ENCODE data around the gene AKNA.

Gene AKNA

GRCh38 chr9:114348906-114349482, 38.8 kb downstream of the AKNA start:
- peak; percentile 99 for DNase-seq (ENCODE audit: low spot score)
- ChIA-PET POLR2A (ENCODE audit: low non-redundant PET) (no interaction called here), CTCF (interaction anchor here (0.6 to 1.0 kb wide), 2 partner anchors 10 to 124 kb away, joined by 3 to 6 read pairs; no protein-coding TSS in a partner anchor)
- peak overlapping the region; percentile 85 for H3K27ac ChIP-seq
- no peak for TF ChIP-seq CTCF (conservative IDR thresholded peaks at IDR 0.05; ENCODE audit: low read depth)

- no peak for DNase-seq (ENCODE audit: low spot score)
- no peak for TF ChIP-seq CTCF (conservative IDR thresholded peaks at IDR 0.05; ENCODE audit: low read depth)
- POLR2A ChIA-PET (ENCODE audit: low non-redundant PET) = no interaction called here
- CTCF ChIA-PET = interaction anchor here (0.6 to 1.0 kb wide), 2 partner anchors 9 to 124 kb away, joined by 3 to 6 read pairs; no protein-coding TSS in a partner anchor
- H3K27ac ChIP-seq = peak overlapping the region; percentile 85
Measured at GRCh38 chr9:114348261-114348905, 39.4 kb downstream of the AKNA start.

- CTCF ChIA-PET = interaction anchor here (0.6 kb wide), 1 partner anchor 329 kb away, joined by 4 read pairs; no protein-coding TSS in a partner anchor
Measured at GRCh38 chr9:114347675-114348074, 40.1 kb downstream of the AKNA start.

GRCh38 chr9:114346146-114346545, 41.6 kb downstream of the AKNA start:
- ChIA-PET POLR2A (ENCODE audit: low non-redundant PET) (no interaction called here), CTCF (interaction anchor here (0.6 kb wide), 1 partner anchor 13 kb away, joined by 3 read pairs; no protein-coding TSS in a partner anchor)
- no peak for TF ChIP-seq CTCF (conservative IDR thresholded peaks at IDR 0.05; ENCODE audit: low read depth)
- DNase-seq (ENCODE audit: low spot score) = no peak
- 0 out of 2 replicates have a peak overlapping the region, but pooled peaks have one; percentile 1 for H3K27ac ChIP-seq

More at GRCh38 chr9:114347675-114348074, 40.1 kb downstream of the AKNA start:
- POLR2A ChIA-PET (ENCODE audit: low non-redundant PET) = no interaction called here
- DNase-seq (ENCODE audit: low spot score) = no peak
- peak overlapping the region; percentile 85 for H3K27ac ChIP-seq
- TF ChIP-seq CTCF (conservative IDR thresholded peaks at IDR 0.05; ENCODE audit: low read depth) = no peak

- DNase-seq (ENCODE audit: low spot score) = no peak
- POLR2A ChIA-PET (ENCODE audit: low non-redundant PET) = no interaction called here
- no peak overlapping the region for H3K27ac ChIP-seq
- CTCF ChIA-PET = interaction anchor here (0.6 kb wide), 1 partner anchor 14 kb away, joined by 3 read pairs; no protein-coding TSS in a partner anchor
- no peak for TF ChIP-seq CTCF (conservative IDR thresholded peaks at IDR 0.05; ENCODE audit: low read depth)
Measured at GRCh38 chr9:114345493-114346065, 42.2 kb downstream of the AKNA start.

- DNase-seq (ENCODE audit: low spot score) = no peak
- ChIA-PET CTCF (interaction anchor here (0.6 kb wide), 1 partner anchor 1344 kb away, joined by 3 read pairs; no protein-coding TSS in a partner anchor), POLR2A (ENCODE audit: low non-redundant PET) (no interaction called here)
- no peak overlapping the region for H3K27ac ChIP-seq
- TF ChIP-seq CTCF (conservative IDR thresholded peaks at IDR 0.05; ENCODE audit: low read depth) = no peak
Measured at GRCh38 chr9:114344692-114345091, 43.1 kb downstream of the AKNA start.

Data from RWPE1 (cell line).